GM10248 (cell line): ENCODE measurements around the gene ACMSD.

Experiments used
- CTCF ChIA-PET: fragments of 300-600 bp; sonication (Branson Sonifier 250); formaldehyde crosslinking; extraction: SDS; loops from one replicate; lab custom pipeline; 2021; ENCODE audit warnings: antibody characterized with exemption; lab: Yijun Ruan, JAX
- POLR2A ChIA-PET: fragments of 350-650 bp; sonication (Branson Sonifier 250); formaldehyde crosslinking; extraction: SDS; loops from one replicate; lab custom pipeline; 2020; ENCODE audit warnings: antibody characterized with exemption; lab: Yijun Ruan, JAX
- DNase-seq: peaks from one replicate; pipeline ENCODE4 v3.0.0; 2012; ENCODE audit errors: extremely low spot score
- CTCF ChIP-seq: IDR thresholded peaks from 2 replicates; pipeline ENCODE4 v1.5.1; 2012; ENCODE audit warnings: mild to moderate bottlenecking, low read depth; ENCODE audit errors: extremely low read depth, missing control alignments, control extremely low read depth

ACMSD gene

GRCh38 chr2:134949981-134950708, 111.7 kb downstream of the ACMSD start:
- no peak for DNase-seq
- CTCF ChIA-PET: interaction anchor here (1.1 to 2.6 kb wide), 5 partner anchors 9 to 623 kb away, joined by 3 to 8 read pairs (median 3); no protein-coding TSS in a partner anchor
- POLR2A ChIA-PET: no interaction called here
- no peak for TF ChIP-seq CTCF

GRCh38 chr2:134950886-134951285, 112.5 kb downstream of the ACMSD start:
- no peak for DNase-seq
- CTCF ChIA-PET: interaction anchor here (1.1 to 2.6 kb wide), 5 partner anchors 9 to 622 kb away, joined by 3 to 8 read pairs (median 5); partner anchors contain the start of gene CCNT2
- no peak for TF ChIP-seq CTCF
- POLR2A ChIA-PET: no interaction called here
